HG03139 (cell line): ENCODE measurements around the gene RPS19BP1.
"Not testable (repeated sequence)": the region's sequence is repeated elsewhere in the genome, so short reads cannot be mapped to it uniquely, and the experiment has no call there.

Experiments
- ATAC-seq: cut with Tn5 transposase; IDR thresholded peaks from one replicate; pipeline ENCODE4 v1.9.1; 2021; ENCODE audit not compliant: unreplicated experiment

The RPS19BP1 gene

DNA sequence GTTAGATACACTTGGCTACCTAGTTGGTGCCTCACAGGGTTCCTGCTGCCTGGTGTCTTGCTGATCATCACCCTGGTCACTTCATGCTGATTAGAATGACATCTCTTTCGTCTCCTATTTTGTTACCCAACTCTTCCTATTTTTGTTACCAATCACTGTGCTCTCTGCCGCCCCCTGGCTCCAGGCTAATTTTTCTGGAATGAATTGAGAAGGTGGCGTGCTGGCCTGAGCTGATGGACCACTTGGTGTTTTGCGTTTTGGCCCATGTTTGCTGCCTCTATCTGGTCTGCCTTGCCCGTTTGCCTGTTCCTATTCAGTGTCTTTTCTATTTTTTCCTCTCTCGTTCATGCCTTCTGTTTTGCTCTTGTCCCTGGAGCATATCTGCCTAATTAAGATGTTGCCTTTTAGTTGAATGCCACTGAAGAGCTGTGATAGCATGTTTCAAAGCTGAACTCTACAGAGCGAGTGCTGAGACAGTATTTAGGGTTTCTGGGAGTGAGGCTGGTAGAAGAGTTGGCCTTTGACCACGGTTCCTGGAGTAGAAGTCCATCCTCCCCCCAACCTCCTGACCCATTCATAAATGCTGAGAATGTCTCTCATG is 18.1 kb downstream of the RPS19BP1 start:
- ATAC-seq, result no peak

DNA sequence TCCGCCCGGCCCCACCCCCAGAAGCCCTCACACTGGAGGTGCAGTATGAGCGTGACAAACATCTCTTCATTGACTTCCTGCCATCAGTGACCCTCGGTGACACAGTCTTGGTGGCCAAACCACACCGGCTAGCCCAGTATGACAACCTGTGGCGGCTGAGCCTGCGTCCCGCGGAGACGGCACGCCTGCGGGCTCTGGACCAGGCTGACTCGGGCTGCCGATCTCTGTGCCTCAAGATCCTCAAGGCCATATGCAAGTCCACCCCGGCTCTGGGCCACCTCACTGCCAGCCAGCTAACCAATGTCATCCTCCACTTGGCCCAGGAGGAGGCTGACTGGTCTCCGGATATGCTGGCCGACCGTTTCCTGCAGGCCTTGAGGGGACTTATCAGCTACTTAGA is 18.8 kb downstream of the RPS19BP1 start:
- ATAC-seq, result no peak

DNA sequence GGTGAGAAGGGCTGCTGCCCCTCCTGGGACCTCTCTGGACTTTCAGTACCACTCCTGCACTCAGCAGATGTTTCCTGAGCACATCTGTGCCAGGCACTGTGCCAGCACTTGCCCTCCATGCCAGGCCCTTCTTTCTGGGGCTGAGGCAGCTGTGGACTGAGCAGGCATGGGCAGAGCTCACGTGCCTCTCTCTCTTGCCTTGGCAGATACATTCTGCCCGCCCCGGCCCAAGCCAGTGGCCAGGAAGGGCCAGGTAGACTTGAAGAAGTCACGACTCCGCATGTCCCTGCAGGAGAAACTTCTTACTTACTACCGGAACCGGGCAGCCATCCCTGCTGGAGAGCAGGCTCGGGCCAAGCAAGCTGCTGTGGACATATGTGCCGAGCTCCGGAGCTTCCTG is 20.5 kb downstream of the RPS19BP1 start:
- ATAC-seq, result no peak

DNA sequence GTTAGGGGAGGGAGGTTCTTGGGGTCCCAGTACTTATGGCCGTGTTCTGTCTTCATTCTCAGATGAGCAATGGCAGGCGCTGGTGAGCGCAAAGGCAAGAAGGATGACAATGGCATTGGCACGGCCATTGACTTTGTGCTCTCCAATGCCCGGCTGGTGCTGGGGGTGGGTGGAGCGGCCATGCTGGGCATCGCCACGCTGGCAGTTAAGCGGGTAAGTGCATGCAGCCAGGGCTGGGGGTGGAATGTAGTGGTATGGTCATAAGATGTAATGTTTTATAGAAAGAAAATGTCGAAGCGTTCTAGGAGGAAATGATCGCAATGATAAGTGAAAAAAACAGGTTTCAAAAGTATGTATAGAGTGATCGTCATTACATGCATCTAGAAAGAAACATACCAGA is 21.3 kb downstream of the RPS19BP1 start:
- no peak for ATAC-seq

DNA sequence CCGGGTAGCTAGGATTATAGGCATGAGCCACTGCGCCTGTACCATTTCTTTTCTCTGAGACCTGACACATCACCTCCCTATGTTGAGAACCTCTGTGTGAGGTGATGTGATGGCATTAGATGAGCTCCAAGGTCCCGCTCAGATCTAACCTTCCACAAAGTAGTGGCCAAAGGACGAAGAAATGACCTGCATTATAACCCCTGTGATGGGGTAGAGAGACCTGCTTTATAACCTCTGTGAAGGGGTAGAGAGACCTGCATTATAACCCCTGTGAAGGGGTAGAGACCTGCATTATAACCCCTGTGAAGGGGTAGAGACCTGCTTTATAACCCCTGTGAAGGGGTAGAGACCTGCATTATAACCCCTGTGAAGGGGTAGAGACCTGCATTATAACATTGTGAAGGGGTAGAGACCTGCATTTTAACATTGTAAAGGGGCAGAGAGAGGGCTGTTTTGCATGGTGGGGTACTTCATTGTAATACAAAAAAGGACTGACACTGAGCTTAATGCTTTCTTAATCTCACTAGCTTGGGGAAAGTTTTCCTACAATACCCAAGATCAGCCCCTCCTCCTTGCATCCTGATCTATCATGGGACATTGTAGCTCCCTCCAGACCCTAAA is 21.9 kb downstream of the RPS19BP1 start:
- no peak for ATAC-seq

DNA sequence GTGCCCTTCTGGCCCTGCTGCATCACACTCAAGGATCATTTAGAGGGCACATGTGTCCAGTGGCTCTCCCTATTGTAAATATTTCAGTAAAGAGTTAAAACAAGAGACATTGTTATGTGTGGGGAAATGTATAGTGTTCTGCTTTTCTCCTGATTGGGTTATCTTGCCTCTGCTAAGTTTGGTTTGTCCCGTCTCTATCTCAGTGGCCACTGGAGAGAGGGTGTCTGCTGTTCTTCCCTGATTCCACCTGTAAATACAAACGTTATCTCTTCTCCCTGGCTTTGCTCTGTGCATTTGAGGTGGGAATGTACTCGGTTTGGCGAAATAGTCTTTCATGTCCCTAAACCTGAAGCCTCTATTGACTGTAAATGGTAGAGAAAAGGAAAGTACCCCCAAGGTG is 24.2 kb downstream of the RPS19BP1 start:
- no peak for ATAC-seq

DNA sequence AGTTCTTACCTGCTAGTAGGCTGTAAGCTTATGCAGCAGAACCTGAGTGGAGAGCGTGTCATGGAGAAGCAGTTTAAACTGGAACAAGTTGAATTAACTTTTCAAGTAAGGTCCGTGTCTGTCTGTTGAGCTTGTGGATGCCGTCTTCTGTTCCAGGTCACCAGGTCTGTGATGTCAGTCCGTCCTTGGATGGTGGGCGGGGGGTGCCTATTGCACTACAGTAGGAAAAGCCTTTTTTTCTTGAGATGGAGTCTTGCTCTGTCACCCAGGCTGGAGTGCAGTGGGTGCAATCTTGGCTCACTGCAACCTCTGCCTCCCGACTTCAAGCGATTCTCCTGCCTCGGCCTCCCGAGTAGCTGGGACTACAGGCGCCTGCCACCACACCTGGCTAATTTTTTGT is 25.5 kb downstream of the RPS19BP1 start:
- not testable (repeated sequence) for ATAC-seq

DNA sequence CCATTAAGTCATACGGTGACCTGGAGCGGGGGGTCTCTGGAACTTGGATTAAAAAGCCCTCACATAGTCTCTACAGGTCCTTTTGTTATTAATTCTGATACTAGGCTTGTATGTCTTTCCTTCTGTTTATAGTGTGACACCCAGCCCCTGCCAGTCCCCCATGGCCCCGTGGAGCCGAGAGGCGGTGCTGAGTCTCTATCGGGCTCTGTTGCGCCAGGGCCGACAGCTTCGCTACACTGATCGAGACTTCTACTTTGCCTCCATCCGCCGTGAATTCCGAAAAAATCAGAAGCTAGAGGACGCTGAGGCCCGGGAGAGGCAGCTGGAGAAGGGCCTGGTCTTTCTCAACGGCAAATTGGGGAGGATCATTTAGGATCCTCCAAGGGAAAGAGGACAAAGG is 28.5 kb downstream of the RPS19BP1 start:
- ATAC-seq, result no peak

DNA sequence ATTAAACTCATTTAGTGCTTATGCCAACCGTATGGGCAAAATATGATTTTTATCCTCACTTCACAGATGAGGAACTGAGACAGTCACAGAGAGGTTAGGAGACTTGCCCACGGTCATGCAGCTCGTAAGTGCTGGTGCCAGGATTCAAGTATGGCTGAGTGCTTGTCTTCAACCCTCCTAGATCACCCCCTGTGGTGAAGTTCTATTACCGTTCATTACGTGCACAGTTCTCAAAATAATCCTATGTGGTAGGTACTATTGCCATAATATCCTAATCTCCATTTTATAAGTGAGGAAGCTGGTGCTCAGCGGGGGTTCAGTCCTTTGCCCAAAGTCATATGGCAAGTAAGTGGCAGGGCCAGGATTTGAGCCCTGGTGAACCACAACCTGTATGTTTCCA is 28.9 kb downstream of the RPS19BP1 start:
- no peak for ATAC-seq

DNA sequence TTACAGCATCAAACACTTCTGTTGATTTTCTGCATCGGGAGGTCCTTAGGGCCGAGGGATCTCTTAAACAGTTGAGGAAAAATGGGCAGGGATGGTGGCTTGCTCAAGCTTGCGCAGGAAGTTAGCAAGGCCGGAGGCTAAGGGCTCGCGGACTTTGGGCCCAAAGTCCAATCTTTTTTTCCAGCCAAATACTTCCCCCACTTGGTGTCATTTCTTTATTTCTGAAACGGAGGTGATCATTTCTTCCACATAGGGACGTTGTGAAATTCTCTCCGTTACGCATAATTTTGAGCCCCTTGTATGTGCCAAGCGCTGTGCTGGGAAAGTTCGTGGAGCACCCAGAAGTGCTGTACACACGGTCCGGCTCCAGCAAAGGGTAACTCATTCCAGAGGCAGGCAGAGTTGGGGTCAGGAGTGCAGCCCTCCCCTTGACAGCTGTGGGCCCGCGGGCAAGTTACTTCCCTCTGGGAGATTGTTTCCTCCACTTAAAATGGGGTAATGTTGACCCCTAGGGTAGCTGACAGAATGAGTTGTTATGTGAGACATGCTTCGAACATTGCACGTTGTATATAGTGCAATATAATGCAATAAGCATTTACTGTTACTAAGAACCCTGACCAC is 29.6 kb downstream of the RPS19BP1 start:
- ATAC-seq, result no peak

DNA sequence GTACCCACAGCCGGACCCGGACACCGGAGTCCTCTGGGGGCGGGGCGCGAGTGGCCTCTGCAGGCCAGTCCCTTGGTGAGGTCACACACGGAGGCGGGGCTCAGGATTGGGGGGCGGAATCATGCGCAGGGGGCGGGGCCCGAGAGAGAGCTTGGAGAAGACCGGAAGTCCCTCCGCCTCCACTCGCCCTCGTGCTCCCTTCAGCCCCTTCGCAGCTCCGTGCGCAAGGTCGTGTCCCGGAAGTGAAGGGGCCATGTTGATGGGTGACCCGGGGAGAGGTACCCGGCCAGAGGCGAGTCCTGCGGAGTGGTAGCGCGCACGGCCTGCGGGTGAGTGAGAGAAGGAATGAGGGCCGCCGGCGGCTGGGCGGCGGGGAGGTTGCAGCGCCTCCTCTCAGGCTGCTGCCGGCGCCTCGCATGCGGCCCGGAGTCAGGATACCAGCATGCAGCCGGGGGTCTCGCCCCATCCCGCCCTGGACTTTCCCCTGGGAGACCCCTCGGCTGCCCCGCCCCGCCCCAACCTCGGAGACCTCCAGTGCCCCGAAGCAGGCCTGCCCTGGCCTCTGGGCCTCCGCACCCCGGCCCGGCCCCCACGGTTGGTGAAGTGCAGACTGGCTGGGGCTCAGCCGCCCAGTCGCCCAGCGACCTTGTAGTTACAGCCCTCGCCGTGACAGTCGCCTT is 30.3 kb downstream of the RPS19BP1 start, which contains the start of gene MIEF1:
Gene MIEF1 (plus strand): TSS at position 182 of the 680 bp plus-strand sequence. CDS start 9,005 bp downstream, outside the sequence.
- peak; percentile 92 for ATAC-seq

DNA sequence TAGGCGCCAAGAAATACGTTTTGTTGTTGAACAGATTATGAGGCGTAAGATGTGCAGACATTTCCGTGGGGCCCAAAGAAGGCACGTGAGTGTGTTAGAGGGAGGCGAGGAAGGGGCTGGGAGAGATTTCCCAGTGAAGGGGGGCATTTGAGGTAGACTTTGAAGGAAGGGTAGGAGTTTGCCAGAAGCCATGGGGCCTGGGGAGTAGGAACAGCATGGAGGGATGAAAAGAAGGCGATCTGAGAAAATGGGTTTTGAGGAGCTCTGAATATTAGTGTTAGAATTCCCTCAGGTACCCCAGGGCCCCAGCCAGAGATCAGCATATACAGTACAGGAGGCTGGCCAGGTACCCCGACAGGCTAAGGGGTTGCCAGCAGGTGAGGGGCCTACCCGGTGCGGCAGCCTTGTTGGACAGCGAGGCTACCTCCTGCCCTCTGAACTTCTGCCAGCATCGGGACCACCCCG is 30.9 kb downstream of the RPS19BP1 start:
- ATAC-seq, result no peak

DNA sequence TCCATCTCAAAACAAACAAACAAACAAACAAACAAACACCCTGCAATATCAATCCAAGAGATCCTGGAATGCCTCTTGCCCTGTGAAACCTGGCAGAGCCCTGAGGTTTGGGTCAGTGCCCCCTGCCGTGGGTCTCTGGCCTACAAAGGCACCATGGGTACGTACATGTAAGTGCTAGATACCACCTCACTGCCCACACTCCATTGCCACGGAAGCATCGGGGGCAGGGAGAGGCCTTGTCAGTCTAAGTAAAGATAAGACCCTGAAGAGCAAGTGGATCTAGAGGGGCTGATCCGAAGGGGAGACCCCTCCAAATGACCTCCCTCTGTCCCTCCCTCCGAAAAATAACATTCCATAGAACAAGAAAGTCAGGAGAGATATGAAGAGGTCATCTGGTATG is 32.4 kb downstream of the RPS19BP1 start:
- no peak for ATAC-seq

DNA sequence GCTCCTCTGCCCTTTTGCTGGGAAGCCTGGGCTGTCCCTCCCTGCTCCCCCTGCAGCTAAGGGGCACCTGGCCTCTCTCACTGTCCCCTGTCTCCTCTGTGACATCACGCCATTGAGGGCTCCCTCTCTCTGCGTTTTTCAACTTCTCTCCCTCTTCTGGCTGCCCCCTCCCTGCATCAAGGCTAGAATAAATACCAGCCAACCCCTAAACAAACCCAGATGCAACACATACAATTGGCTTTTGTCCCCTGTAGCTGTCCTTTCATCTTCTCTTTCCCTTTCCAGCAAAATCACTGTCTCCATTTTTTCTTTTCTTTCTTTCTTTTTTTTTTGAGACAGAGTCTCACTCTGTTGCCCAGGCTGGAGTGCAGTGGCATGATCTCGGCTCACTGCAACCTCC is 33.7 kb downstream of the RPS19BP1 start:
- ATAC-seq, result no peak

DNA sequence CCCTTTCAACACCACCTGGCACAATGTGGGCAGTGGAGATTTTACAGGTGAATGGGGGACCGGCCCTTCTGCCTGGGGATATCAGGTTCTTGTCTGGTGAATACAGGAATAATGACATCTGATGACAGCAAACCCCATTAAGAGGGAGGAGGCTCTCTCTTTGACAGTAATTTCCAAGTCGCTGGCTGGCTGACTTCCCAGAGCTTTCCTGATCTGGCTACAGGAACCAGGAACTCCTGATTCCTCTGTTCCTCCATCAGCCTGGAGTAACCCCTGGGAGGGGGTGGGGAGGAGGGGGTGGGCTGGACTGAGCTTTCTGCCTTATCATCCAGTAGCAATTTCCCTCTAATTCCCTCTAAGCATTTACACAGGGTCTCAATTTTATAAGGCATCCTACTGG is 34.2 kb downstream of the RPS19BP1 start:
- ATAC-seq, result no peak

DNA sequence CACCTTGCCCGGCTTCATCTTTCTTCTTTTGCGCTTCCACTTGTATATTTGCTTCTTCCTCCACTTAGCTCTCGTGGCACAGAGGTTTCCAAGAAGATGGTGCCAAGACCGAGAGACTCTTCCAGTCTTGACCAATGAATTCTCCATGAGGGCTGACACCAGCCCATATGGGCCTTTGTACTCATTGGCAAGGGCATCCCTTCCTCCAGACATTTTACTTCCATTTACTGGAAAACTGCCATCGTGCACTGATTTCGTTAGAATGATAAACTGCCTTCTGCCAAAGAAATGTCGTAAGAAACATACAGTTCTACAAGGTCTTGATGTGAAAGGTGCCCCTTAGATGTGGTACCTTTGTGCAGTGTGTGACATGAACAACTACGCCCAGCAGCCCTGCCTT is 35.1 kb downstream of the RPS19BP1 start:
- no peak for ATAC-seq

DNA sequence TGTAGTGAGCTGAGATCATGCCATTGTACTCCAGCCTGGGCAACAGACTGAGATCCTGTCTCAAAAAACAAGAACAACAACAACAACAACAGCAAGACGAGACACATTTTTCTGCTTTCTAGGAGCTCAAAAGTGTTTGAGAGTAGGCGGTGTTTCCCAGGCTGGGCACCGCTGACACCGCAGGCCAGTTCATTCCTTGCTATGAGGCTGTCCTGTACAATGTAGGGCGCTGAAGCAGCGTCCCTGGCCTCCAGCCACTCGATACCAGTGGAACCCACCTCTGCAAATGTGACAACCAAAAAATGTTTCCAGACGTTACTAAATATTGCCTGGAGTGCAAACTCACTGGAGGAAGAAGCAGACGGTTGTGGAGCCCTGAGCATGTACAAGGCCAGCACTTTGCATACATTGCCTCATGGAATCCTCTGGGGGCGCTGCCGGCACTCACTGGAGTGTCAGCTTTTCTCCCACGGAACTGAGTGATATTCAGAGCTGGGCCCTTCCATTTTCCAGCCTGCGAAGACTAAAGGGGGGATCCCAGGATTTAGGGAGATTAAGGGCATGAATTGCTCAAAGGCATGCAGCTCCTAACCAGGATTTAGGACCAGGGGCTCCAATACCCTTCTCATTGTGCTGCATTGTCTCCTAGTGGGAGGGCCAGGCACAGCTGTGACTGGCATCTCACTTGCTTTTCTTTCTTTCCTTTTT is 36.3 kb downstream of the RPS19BP1 start:
- no peak for ATAC-seq

DNA sequence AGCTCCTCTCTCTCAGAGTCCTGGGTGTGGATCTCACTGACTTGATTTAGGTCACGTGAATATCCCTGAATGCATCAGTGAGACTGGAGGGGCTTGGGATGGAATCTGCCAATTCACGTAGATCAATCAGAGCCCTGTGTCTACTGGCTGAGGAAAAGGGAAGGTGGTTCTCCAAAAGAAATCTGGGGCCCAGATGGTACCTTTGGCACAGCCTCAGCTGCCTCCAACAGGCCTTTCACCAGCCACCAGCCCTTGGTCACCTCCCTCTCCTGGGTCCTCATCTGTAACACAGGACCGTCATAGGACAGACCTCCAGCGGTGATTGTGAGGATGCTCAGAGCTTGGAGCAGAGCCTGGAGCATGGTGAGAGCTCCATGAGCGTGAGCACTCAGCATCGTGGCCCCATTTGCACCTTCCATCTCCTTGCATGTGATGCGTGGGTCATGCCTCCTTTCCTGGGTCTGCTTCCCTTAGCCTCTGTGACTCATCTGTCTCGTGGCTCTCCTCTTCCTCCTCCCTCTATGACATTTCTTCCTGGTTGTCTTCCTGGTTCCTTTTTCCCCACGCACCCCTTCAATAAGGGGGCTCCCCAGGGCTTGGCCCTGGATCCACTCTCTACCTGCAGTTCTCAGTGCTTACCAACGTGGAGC is 38.0 kb downstream of the RPS19BP1 start:
- ATAC-seq, result no peak

DNA sequence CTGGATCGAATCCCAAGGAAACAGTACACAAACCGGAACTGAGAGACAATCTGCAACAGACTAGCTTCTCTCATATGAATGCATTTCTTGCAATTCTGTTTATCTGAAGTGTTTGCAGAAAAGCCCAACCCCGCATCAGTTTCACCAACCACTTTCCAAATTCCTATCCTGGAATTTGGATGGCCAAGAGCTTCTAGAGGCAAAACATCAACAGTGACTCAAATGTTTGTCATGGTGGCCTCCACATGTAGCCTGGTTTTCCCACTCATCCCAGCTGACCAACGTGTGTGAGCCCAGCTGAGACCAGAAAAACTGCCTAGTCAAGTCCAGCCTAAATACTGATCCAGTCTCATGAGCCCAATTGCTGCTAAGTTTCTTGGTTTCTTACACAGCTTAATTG is 38.8 kb downstream of the RPS19BP1 start:
- ATAC-seq, result no peak

DNA sequence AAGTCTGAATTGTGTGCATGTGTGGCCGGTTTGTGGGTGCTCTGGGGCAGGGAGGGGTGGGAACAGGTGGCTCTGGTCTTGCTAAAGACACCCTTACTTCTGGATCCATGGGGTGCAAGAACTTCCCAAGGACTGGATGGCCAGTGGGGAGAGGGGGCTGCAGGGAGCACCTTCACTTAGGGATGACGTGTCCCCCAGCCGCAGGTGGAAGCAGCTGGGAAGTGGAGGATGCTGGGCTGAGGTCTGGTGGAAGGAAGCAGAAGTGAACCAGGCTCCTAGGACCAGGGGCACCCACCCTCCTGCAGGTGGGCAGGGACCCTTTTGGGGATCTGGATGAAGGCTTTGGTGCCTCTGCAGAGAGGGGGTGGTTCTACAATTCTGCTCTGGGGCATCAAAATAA is 40.4 kb downstream of the RPS19BP1 start:
- ATAC-seq, result no peak

DNA sequence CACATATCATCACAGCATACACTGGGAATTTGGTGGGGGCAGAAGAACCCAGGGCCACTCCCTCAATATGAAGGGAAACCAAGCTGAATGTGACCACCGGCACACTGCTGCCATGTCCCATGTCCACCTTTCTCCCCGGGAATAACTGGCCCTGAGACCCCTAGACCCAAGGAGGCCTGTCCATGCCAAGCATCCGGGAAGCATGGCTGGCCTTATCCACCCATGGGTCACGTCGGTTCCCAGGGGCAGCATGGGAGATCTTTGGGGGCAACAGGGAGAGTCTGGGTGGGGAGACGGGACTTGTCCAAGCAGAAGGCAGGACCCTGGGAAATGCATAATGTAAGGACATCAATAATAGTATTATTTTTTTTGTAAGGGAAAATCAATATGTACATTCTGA is 40.9 kb downstream of the RPS19BP1 start:
- no peak for ATAC-seq
